ENCODE data around the gene PNKD.

Gene PNKD

DNA sequence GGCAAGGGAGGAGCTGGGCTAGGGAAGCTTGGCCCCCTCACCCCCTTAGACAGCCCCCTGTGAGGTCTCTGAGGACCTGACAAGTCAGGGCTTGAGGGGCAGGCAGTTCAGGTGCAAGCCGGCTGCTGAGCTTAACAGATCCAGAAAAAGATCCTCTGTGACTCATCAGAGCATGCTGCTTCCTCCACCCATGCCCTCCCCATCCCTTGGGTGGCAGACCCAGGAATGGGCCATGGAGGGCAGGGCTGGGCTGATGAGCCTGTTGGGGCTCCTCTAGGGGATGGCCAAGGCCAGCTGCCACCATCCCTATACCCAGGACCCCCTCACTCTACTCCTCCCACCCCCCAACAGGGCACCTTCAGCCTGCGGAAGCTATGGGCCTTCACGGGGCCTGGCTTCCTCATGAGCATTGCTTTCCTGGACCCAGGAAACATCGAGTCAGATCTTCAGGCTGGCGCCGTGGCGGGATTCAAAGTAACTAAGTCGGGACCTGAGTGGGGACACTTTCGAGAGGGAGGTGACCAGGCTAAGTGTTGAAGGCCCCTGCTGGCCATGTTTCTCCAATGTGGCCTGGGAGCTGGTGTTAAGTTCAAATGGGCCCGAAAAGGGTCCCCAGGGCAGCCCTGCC lies 113.7 kb downstream of the PNKD start:
- no peak for DNase-seq

- no peak for DNase-seq
Measured at GRCh38 chr2:218384975-218385374, 114.7 kb downstream of the PNKD start.

- no peak for DNase-seq
Measured at GRCh38 chr2:218386505-218387368, 116.4 kb downstream of the PNKD start.

GRCh38 chr2:218387369-218388194 lies 117.3 kb downstream of the PNKD start:
- DNase-seq, result no peak

- DNase-seq, result no peak
Measured at GRCh38 chr2:218389333-218390150, 119.2 kb downstream of the PNKD start.

- DNase-seq, result no peak
Measured at GRCh38 chr2:218391202-218391601, 120.9 kb downstream of the PNKD start.

GRCh38 chr2:218392459-218392858 lies 122.1 kb downstream of the PNKD start:
- no peak for DNase-seq

GRCh38 chr2:218392891-218393462 lies 122.7 kb downstream of the PNKD start:
- DNase-seq, result no peak

DNA sequence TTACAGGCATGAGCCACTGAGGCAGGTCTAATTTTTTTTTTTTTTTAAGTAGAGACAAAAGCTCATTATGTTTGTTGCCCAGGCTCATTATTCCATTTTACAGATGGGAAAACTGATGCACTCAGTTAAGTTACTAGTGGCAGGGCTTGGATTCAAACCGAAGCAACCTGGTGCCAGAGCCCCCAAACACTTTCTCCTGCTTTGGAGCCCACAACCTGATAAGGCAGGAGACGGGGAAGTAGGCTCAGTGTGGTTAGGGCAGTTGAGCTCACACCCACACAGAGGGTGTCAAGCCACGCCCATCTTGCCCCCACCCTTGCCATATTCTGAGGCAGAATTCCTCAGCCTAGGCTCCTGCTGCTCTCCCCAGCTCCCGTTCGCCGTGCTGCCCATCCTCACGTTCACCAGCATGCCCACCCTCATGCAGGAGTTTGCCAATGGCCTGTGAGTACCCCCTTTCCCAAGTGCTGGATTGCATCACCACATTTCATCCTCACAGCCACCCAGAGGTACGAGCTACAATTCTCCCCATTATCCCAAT lies 123.5 kb downstream of the PNKD start:
- DNase-seq, result no peak

- no peak for DNase-seq
Measured at GRCh38 chr2:218394298-218395089, 124.2 kb downstream of the PNKD start.

- no peak for DNase-seq
Measured at GRCh38 chr2:218395090-218395444, 124.7 kb downstream of the PNKD start.

DNA sequence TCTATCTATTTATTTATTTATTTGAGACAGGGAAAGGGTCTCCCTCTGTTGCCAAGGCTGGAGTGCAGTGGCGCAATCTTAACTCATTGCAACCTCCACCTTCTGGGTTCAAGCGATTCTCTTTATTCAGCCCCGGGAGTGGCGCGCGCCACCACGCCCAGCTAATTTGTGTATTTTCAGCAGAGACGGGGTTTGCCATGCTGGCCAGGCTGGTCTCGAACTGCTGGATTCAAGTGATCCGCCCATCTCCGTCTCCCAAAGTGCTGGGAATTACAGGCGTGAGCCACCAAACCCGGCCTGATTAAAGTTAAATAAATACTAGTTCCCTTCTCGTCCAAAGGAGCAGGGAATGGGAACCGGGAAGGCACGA lies 125.1 kb downstream of the PNKD start:
- DNase-seq, result no peak

DNA sequence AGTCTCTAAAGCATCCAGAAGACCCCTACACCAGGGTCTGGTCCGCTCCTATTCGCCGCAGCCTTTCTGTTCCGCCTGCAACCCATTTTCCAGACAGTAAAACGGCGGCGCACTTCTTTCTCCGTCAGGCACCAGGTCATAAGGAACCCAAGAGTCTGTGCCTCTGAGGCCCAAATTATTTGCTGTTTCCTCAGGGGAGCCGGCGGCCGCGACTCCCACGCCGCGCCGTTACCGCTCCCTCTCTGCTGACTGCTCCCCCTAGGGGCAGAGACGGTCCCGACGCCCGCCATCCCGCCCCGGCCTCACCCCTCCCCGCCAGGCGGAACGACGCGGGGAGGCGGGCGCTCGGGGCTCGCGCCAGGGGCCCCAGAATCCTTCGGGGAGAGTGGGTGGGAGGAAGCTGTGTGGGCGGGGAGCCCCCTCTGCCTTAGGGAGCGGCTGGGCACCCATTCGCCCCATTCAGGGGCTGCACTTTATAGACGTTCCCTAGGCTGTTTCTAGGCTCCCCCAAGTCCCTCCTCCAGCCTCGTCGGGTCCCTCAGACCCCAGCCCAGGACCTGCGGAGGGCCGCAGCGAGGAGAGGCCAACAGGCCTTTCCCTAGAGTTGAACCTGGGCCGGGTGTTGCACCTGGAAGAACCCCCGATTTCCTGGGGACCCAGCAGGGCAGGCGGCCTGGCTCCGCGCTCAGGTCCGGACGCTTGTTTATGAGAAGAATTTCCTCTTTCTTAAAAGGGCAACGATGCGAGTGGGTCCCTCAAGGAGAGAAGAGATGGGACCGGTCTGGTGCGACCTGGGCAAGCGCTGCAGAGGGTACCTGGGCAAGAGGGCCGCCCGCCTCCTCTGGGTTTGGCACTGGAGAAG lies 125.7 kb downstream of the PNKD start:
- DNase-seq, result peak; percentile 91

All from T-helper 9 cell (primary cell).